ENCODE results near the gene DIS3L2.
"Not testable (repeated sequence)": the region's sequence is repeated elsewhere in the genome, so short reads cannot be mapped to it uniquely, and the experiment has no call there.

Gene DIS3L2

GRCh38 chr2:232363784-232364615, 402.5 kb downstream of the DIS3L2 start:
- no peak for TF ChIP-seq CTCF (IDR thresholded peaks at IDR 0.05; ENCODE audit: low read depth, low read length)
- no peak for DNase-seq (ENCODE audit: extremely low read depth, low read depth)

GRCh38 chr2:232364806-232365594, 403.5 kb downstream of the DIS3L2 start:
- not testable (repeated sequence) for DNase-seq (ENCODE audit: extremely low read depth, low read depth)

GRCh38 chr2:232365621-232366321, 404.3 kb downstream of the DIS3L2 start:
- DNase-seq (ENCODE audit: extremely low read depth, low read depth) = no peak
- TF ChIP-seq CTCF (IDR thresholded peaks at IDR 0.05; ENCODE audit: low read depth, low read length) = peak; percentile 34

- not testable (repeated sequence) for DNase-seq (ENCODE audit: extremely low read depth, low read depth)
Observed at GRCh38 chr2:232366461-232366860, 404.9 kb downstream of the DIS3L2 start.

- TF ChIP-seq CTCF (IDR thresholded peaks at IDR 0.05; ENCODE audit: low read depth, low read length) = no peak
- no peak for DNase-seq (ENCODE audit: extremely low read depth, low read depth)
Observed at GRCh38 chr2:232367016-232367415, 405.5 kb downstream of the DIS3L2 start.

- no peak; the same call in none of the 2 replicates for TF ChIP-seq CTCF (IDR thresholded peaks at IDR 0.05; ENCODE audit: low read depth, low read length)
- DNase-seq (ENCODE audit: extremely low read depth, low read depth) = no peak
Observed at GRCh38 chr2:232367591-232368233, 406.2 kb downstream of the DIS3L2 start.

GRCh38 chr2:232368311-232368731, 406.8 kb downstream of the DIS3L2 start:
- DNase-seq (ENCODE audit: extremely low read depth, low read depth) = no peak

More at GRCh38 chr2:232368311-232368731, 406.8 kb downstream of the DIS3L2 start:
- TF ChIP-seq CTCF (IDR thresholded peaks at IDR 0.05; ENCODE audit: low read depth, low read length) = no peak

All from AG09319 (cell line).